Activated CD8-positive, alpha-beta T cell treated with anti-CD3 and anti-CD28 coated beads for 36 hours (primary cell): ENCODE data around the gene ATP10A. TPM values are rescaled to one million over a fixed set of nuclear protein-coding genes. Genes with fewer than 3 reads are reported as not detected.

Experiments used
- ATAC-seq: fragments of 200-7000 bp; cut with Tn5 transposase; one replicate; pipeline ENCODE4 v1.10.0; 2021; ENCODE audit warnings: mild to moderate bottlenecking, moderate library complexity
- CTCF ChIA-PET: fragments of 350-600 bp; sonication (Branson Sonifier 250); formaldehyde crosslinking; loops from one replicate; lab custom pipeline; 2021; ENCODE audit warnings: antibody characterized with exemption; lab: Charles Lee
- POLR2A ChIA-PET: fragments of 350-600 bp; sonication (Branson Sonifier 250); formaldehyde crosslinking; loops from one replicate; lab custom pipeline; 2021; ENCODE audit warnings: antibody characterized with exemption; lab: Charles Lee
- DNase-seq: peaks from one replicate; pipeline ENCODE4 v3.0.0-alpha.2; 2020
- H3K27ac Mint-ChIP-seq: one replicate; pipeline ENCODE4 v1.8.0; 2021; ENCODE audit warnings: mild to moderate bottlenecking, mixed read lengths
- H3K27me3 Mint-ChIP-seq: one replicate; pipeline ENCODE4 v1.8.0; 2021; ENCODE audit warnings: mixed read lengths
- H3K36me3 Mint-ChIP-seq: one replicate; pipeline ENCODE4 v1.8.0; 2021; ENCODE audit warnings: low read depth, mixed read lengths
- H3K4me1 Mint-ChIP-seq: one replicate; pipeline ENCODE4 v1.8.0; 2021; ENCODE audit warnings: low read depth, mixed read lengths
- H3K4me3 Mint-ChIP-seq: one replicate; pipeline ENCODE4 v1.8.0; 2021; ENCODE audit warnings: mild to moderate bottlenecking, moderate library complexity, mixed read lengths
- H3K9me3 Mint-ChIP-seq: one replicate; pipeline ENCODE4 v1.8.0; 2021; ENCODE audit warnings: mixed read lengths
- intact Hi-C: fragments of 100-400 bp; cut with micrococcal nuclease; formaldehyde crosslinking; loops from one replicate; pipeline ENCODE4 v1.10.0; 2022
- total RNA-seq, 2 experiments: library from RNA; stranded (reverse); gene quantifications; one replicate each; pipeline ENCODE4 v1.2.3, GENCODE V29; 2021
- TF ChIP-seq, protein P1 (sequence below): fragments of 200-600 bp; IDR thresholded peaks from one replicate; pipeline ENCODE4 v1.8.0; 2022; ENCODE audit warnings: antibody characterized with exemption, mild to moderate bottlenecking

The ATP10A gene, protein sequence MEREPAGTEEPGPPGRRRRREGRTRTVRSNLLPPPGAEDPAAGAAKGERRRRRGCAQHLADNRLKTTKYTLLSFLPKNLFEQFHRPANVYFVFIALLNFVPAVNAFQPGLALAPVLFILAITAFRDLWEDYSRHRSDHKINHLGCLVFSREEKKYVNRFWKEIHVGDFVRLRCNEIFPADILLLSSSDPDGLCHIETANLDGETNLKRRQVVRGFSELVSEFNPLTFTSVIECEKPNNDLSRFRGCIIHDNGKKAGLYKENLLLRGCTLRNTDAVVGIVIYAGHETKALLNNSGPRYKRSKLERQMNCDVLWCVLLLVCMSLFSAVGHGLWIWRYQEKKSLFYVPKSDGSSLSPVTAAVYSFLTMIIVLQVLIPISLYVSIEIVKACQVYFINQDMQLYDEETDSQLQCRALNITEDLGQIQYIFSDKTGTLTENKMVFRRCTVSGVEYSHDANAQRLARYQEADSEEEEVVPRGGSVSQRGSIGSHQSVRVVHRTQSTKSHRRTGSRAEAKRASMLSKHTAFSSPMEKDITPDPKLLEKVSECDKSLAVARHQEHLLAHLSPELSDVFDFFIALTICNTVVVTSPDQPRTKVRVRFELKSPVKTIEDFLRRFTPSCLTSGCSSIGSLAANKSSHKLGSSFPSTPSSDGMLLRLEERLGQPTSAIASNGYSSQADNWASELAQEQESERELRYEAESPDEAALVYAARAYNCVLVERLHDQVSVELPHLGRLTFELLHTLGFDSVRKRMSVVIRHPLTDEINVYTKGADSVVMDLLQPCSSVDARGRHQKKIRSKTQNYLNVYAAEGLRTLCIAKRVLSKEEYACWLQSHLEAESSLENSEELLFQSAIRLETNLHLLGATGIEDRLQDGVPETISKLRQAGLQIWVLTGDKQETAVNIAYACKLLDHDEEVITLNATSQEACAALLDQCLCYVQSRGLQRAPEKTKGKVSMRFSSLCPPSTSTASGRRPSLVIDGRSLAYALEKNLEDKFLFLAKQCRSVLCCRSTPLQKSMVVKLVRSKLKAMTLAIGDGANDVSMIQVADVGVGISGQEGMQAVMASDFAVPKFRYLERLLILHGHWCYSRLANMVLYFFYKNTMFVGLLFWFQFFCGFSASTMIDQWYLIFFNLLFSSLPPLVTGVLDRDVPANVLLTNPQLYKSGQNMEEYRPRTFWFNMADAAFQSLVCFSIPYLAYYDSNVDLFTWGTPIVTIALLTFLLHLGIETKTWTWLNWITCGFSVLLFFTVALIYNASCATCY (N-terminal part only)
- total RNA-seq, result 10 to 100 TPM; 17.8 to 21.0 TPM

DNA sequence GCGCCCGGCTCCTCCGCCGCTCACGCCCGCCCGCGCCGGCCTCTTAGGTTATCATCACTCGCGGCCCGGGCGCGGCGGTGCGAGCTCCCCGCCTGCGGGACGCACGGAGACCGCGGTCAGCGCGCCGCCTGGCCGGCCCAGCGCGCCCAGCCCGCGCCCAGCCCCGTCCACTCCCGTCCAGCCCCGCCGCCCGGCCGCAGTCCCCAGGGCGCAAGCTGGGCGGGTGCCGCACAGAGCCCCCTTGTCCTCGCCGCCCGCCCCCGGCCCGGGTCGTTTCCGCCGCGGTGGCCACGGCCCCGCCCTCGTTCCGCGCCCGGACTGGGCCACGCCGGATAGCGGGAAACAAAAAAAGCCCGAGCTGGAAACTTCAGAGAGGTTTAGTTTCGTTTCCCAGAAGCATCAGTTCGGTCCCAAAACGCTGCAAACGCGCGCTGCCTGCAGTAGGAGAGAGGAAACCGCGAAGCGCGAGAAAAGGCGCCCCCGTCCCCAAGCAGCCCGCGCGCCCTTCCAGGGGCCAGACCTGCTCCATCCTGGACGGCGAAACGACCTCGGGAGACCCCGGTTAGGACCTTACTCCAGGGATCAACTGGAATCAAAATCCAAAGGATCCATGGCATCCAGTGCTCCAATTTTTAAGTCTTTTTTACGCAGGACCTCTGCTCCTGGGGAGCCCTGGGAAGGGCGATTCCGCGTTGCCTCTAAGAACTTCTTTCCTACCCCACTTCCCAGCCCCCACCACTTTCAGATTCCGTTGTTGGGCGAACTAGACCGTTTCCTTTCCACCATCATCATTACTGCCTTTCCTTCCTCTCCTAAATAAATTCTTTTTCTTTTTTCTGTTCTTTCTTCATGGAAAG lies at the start of gene ATP10A:
Gene ATP10A, minus strand, starts transcription at position 217 of the 857 bp plus-strand sequence. CDS start 231 bp downstream, outside the sequence.
- DNase-seq (peak; percentile 61), ATAC-seq (peak; percentile 7)
- peaks cover 21% of the 10 kb centered on the region for H3K36me3 Mint-ChIP-seq
- POLR2A ChIA-PET, result interaction anchor here (0.6 to 3.8 kb wide), 5 partner anchors 10 to 213 kb away, joined by 3 to 26 read pairs (median 11); no protein-coding TSS in a partner anchor
- H3K4me3 Mint-ChIP-seq, result peak within 1 kb of the TSS; percentile 91
- CTCF ChIA-PET, result interaction anchor here (4.1 kb wide), 1 partner anchor 70 kb away, joined by 16 read pairs; no protein-coding TSS in a partner anchor
- intact Hi-C loops, result loop anchor here (5.0 kb wide), 1 partner anchor 46 kb away; no protein-coding TSS in a partner anchor
- peaks cover 23% of the 10 kb centered on the region for H3K4me1 Mint-ChIP-seq
- no peaks in the 10 kb centered on the region for H3K27me3 Mint-ChIP-seq
- TF ChIP-seq, protein P1, sequence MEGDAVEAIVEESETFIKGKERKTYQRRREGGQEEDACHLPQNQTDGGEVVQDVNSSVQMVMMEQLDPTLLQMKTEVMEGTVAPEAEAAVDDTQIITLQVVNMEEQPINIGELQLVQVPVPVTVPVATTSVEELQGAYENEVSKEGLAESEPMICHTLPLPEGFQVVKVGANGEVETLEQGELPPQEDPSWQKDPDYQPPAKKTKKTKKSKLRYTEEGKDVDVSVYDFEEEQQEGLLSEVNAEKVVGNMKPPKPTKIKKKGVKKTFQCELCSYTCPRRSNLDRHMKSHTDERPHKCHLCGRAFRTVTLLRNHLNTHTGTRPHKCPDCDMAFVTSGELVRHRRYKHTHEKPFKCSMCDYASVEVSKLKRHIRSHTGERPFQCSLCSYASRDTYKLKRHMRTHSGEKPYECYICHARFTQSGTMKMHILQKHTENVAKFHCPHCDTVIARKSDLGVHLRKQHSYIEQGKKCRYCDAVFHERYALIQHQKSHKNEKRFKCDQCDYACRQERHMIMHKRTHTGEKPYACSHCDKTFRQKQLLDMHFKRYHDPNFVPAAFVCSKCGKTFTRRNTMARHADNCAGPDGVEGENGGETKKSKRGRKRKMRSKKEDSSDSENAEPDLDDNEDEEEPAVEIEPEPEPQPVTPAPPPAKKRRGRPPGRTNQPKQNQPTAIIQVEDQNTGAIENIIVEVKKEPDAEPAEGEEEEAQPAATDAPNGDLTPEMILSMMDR, result no peak
- no peaks in the 10 kb centered on the region for H3K9me3 Mint-ChIP-seq
- peak within 1 kb of the TSS; percentile 92 for H3K27ac Mint-ChIP-seq

DNA sequence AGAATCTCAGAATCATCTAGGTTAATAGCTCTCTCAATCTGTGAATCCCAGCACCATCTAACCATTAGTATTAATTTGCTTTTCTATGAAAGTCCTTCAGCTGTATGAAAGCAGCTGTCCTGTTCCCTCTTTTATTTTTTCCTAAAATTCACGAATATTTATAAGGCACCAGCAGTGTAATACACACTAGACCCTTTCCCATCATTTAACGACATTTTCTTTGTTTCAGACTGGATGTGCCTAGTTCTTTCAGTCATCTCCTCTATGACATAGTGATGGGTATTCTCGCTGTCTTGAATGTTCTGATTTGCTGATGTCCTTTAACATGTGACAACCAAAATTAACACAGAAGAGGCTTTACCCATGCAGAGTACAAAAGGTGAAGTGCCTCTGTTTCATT lies 48.9 kb upstream of the ATP10A start:
- no peaks in the 10 kb centered on the region for H3K27me3 Mint-ChIP-seq
- H3K36me3 Mint-ChIP-seq, result no peaks in the 10 kb centered on the region
- no peaks in the 10 kb centered on the region for H3K4me1 Mint-ChIP-seq
- H3K9me3 Mint-ChIP-seq, result no peaks in the 10 kb centered on the region
- no peak overlapping the region for H3K27ac Mint-ChIP-seq
- DNase-seq (no peak), ATAC-seq (no peak)
- POLR2A ChIA-PET, result no interaction called here
- CTCF ChIA-PET, result no interaction called here
- H3K4me3 Mint-ChIP-seq, result no peak overlapping the region
- intact Hi-C loops, result no loop called here
- TF ChIP-seq, protein P1, result no peak

DNA sequence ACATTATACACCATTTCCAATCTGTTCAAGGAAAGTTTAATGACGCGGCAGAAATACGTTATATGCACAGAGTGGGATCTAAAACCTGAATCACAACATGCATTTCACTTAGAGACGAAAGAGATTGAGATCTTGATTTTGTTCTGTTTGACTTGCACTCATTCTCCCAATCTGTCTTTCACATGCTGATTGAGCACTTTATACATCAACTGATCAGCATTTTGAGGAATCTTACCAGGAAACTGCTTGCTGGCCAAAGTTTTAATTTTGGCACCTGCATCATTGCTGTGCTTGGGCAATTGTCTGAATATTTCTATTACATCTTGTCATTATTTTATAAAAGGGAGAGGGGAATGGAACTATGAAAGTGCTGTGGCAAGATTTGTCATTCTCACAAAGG lies 47.7 kb upstream of the ATP10A start:
- Mint-ChIP-seq H3K9me3 (no peaks in the 10 kb centered on the region), H3K36me3 (no peaks in the 10 kb centered on the region), H3K4me1 (no peaks in the 10 kb centered on the region), H3K27me3 (no peaks in the 10 kb centered on the region), H3K4me3 (no peak overlapping the region), H3K27ac (no peak overlapping the region)
- intact Hi-C loops, result no loop called here
- ATAC-seq, result no peak
- DNase-seq, result no peak
- POLR2A ChIA-PET, result no interaction called here
- TF ChIP-seq, protein P1, result no peak
- CTCF ChIA-PET, result no interaction called here

DNA sequence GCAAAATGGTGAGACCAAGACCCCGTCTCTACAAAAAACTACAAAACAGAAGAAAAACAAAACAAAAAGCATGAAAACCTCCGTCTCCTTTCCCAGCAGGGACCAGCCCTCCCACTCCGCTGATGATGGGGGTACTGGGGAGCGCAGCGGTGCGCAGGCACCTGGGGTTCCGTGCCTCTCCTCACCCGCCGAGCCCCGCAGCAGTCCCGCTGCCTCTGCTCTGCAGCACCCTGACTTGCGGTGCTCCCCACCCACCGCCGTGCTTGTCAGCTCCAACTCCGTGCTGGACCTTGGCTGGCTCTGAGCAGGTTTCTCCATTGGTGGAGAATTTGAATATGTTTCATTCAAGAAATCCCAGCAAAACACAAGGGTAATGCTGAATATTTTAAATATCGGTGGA lies 46.7 kb upstream of the ATP10A start:
- Mint-ChIP-seq H3K9me3 (no peaks in the 10 kb centered on the region), H3K36me3 (no peaks in the 10 kb centered on the region), H3K27ac (no peak overlapping the region), H3K27me3 (no peaks in the 10 kb centered on the region), H3K4me3 (no peak overlapping the region), H3K4me1 (peaks cover 7% of the 10 kb centered on the region)
- intact Hi-C loops, result no loop called here
- POLR2A ChIA-PET, result no interaction called here
- CTCF ChIA-PET, result no interaction called here
- DNase-seq, result no peak
- TF ChIP-seq, protein P1, result no peak
- ATAC-seq, result no peak
